Astrocyte of the cerebellum (primary cell): ENCODE data around the gene DBX1.

Experiments
- DNase-seq: peaks from one replicate; pipeline ENCODE4 v3.0.0-alpha.2; 2011; ENCODE audit warnings: low read depth
- H3K4me3 ChIP-seq: 2 replicates; pipeline ENCODE4 v1.5.1; 2011; ENCODE audit warnings: mild to moderate bottlenecking, low read depth, low read length, moderate library complexity
- in situ Hi-C: cut with HindIII; loops from 2 replicates; pipeline ENCODE4 v1.10.0; 2017; ENCODE audit warnings: low sequenced_read_pairs
- TF ChIP-seq, protein P1 (sequence below): IDR thresholded peaks from 2 replicates; pipeline ENCODE4 v1.5.1; 2012; ENCODE audit warnings: low read length, low read depth, moderate library complexity, mild to moderate bottlenecking; ENCODE audit errors: missing control alignments

Gene DBX1

DNA sequence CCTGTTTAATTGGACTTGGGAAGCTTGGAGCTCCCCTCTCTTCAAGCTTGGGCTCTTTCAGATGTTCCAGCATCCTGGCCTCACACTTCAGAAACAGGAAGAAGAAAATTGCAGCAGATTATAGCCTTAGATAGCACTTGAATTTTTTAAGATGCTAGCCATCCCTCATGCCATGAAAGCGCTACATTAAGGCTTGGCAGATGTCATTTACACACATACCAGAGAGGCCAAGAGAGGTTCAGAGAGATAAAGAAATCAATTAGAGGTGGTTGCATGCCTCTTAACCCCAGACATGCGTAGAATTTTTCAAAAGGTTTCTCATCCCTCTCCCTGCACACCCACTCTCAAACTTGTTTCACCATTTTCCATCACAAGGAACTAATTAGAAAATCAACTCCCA is 31.9 kb upstream of the DBX1 start:
- in situ Hi-C loops, result no loop called here
- no peak overlapping the region for H3K4me3 ChIP-seq
- no peak for DNase-seq
- TF ChIP-seq, protein P1, sequence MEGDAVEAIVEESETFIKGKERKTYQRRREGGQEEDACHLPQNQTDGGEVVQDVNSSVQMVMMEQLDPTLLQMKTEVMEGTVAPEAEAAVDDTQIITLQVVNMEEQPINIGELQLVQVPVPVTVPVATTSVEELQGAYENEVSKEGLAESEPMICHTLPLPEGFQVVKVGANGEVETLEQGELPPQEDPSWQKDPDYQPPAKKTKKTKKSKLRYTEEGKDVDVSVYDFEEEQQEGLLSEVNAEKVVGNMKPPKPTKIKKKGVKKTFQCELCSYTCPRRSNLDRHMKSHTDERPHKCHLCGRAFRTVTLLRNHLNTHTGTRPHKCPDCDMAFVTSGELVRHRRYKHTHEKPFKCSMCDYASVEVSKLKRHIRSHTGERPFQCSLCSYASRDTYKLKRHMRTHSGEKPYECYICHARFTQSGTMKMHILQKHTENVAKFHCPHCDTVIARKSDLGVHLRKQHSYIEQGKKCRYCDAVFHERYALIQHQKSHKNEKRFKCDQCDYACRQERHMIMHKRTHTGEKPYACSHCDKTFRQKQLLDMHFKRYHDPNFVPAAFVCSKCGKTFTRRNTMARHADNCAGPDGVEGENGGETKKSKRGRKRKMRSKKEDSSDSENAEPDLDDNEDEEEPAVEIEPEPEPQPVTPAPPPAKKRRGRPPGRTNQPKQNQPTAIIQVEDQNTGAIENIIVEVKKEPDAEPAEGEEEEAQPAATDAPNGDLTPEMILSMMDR, result no peak

DNA sequence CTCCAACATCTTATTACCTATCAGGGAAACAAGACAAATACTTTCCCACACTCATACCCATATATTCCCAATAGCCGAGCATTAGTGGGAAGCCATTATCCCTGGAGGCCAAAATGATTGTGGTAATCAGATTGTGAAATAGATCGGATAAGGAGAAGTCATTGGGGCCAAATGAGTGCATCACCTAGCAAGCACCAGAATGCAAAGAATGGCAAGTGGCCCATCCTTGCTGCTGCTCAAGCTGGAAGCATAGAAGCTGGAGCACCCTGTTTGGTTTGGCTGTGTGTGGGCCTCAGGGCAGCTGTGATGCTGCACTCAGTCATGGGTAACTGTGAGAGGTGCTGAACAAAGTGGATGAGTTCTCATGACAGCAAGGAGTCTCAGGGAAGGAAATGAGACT is 18.7 kb upstream of the DBX1 start:
- in situ Hi-C loops, result no loop called here
- no peak for DNase-seq
- TF ChIP-seq, protein P1, result no peak
- no peak overlapping the region for H3K4me3 ChIP-seq

DNA sequence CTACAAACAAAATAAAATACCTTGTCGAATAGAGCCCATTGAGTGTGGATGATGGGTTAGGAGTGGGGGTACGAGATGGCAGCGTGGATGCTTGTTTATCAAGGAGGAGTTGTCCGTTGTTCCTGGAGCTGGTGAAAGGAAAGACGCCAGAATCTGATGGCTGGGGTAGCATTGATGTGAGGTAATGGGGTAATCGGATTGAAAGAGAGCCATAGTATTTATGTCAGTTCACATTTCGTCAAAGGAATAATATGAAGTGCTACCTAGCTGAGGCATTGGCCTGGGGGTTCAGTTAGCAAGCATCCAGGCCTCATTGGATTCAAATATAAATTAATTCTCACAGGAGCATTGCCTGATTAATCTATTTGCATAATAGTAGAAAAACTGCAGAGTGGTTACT is 16.9 kb upstream of the DBX1 start:
- H3K4me3 ChIP-seq, result no peak overlapping the region
- no peak for DNase-seq
- TF ChIP-seq, protein P1, result no peak
- in situ Hi-C loops, result no loop called here

DNA sequence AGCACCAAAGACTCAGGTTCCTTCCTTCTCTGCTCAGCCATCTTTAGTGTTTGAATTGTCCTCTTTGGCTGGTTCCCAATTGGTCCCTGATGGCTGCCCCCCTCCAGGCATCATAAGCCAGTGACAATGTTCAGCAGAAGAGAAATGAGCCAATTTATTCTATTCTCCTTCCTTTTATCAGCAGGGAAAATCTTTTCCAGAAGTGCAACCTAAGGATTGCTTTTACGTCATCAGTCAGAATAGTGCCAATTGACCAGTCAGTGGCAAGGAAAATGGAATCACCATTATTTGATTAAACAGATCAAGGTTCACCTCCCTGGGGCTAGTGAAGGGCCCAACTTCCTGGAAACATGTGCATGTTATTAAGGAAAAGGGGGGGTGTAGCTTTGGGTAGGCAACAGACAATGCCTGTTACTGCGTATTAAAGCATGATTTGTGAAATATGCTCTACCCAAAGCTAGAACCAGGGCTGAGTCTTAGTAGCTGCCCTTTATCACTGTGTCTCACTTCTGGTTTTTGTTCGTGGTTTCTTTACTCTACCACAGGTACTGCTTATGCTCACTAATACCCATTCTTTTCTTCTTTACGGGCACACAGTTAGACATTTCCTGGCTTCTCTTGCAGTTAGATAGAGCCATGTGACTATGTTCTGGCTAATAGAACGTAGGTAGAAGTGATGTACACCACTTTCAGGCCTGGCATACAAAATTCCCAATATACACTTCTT is 12.6 kb upstream of the DBX1 start:
- DNase-seq, result no peak
- in situ Hi-C loops, result no loop called here
- TF ChIP-seq, protein P1, result no peak
- no peak overlapping the region for H3K4me3 ChIP-seq

DNA sequence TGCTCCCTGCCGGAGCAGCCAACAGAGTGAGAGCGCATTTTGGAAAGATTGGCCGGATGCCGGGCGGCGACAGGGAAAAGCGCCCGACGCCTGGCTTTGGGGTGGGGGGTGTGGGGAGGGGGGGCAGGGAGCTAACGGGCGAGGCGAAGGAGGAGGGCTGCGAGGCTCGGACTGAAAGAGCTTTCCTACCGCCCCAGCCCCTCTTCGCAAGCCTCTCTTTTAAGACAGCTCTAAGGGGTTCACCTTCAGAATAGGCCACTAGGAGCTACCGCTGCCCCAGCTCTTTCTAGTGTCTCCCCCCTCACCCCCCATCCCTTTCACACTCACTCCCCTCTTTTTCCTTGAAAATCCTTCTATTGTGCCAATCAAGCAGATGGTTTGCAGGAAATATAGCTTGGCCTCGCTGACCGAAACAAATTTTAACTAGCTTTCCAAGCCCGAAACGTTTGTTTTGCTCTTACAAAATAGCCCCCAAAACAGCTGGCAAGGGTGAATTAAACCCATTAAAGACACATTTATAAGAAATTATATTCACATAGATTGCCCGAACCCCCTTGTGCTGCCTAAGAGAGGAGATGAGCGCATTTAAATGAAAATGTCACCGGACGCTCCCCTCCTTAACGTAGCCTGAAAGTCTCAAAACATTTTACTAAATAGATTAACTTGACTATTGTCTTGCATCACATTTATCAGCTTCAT is 3.7 kb upstream of the DBX1 start:
- H3K4me3 ChIP-seq, result no peak overlapping the region
- DNase-seq, result no peak
- TF ChIP-seq, protein P1, result no peak
- in situ Hi-C loops, result no loop called here

DNA sequence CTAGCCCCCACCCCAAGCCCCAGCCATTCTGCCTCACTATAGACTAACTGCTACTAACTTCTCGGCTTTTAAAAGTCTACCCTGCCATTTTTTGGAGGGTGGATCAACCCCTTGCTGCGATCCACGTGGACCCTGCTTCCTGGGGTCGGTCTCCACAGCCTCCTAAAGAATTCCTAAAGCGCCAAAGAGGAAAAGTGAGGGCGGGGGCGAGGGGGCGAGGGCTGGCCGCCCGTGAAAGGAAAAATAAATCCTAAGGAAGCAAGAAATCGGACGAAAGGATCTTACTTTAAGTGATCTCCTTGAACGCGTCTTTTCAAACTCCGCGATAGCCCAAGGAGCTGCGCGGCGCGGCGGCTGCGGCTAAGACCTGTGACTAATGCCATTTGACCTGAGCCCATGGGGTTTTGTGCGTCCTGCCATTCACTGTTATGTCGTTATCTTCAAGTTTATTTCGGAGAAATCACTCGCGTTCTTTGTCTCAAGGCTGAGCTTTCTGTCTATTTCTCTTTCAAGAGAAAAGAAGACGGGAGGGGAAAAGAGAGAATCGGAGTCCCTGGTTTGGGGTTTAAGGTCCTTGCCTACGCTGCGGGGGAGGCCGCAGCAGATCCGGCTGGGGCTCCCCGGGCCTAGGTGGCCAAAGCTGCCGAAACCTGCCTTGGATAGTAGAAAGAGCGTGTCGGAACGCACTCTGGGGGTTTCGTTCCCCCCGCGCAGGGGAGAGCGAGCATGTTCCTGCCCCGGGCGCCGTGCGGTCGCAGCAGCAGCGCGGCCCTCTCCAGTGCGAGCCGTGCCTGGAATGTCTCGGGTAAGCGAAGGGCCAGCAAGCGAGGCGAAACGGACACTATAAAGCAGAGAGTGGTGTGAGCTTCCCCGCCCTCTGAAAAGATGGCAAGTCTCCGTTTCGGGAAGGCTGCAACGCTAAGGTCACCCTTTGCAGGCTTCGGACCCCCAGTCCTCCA is 2.8 kb upstream of the DBX1 start:
- in situ Hi-C loops, result no loop called here
- peak overlapping the region; percentile 14 for H3K4me3 ChIP-seq
- no peak for DNase-seq
- TF ChIP-seq, protein P1, result no peak
